ENCODE measurements around the gene KRT2. TPM values are rescaled to one million over a fixed set of nuclear protein-coding genes. Genes with fewer than 3 reads are reported as not detected.

The KRT2 gene
- total and polyA plus RNA-seq, 2 of the 8 experiments (the other 6 are each of a cell fraction or from before 2014, with no cell fraction given) = not detected

GRCh38 chr12:52605542-52605941 lies 46.5 kb downstream of the KRT2 start:
- no peak overlapping the region for H2BK20ac ChIP-seq (ENCODE audit: low read length)
- H4K5ac ChIP-seq (ENCODE audit: insufficient read length, low read depth, low read length) = no peak overlapping the region
- no peak overlapping the region for H2AK5ac ChIP-seq (ENCODE audit: low read depth, low read length)
- H3K27me3 ChIP-seq (replicated peaks in 1 of 4; ENCODE audit: control insufficient read depth in 3 of 4, extremely low read depth in 1 of 4, insufficient read depth in 3 of 4, low read length in 3 of 4) = peaks cover 0 to 2% (median under 1%) of the 10 kb centered on the region in 4 experiments; a peak in 5 of 7 replicates
- no peaks in the 10 kb centered on the region for H3K36me3 ChIP-seq (ENCODE audit: control insufficient read depth in 2 of 4, insufficient read depth in 4 of 4, low read length in 3 of 4)
- no peak overlapping the region for H2BK120ac ChIP-seq (replicated peaks; ENCODE audit: low read depth, low read length)
- peaks cover 0 to under 1% (median 0%) of the 10 kb centered on the region in 4 experiments; a peak in 1 of 7 replicates for H3K4me1 ChIP-seq (replicated peaks in 1 of 4; ENCODE audit: control insufficient read depth in 3 of 4, insufficient read depth in 4 of 4, low read length in 3 of 4)
- H3K27ac ChIP-seq (ENCODE audit: low read depth, low read length) = no peak overlapping the region
- H3K23ac ChIP-seq (ENCODE audit: insufficient read length) = no peak overlapping the region
- POLR2A ChIA-PET (ENCODE audit: partially characterized antibody) = no interaction called here
- no peak overlapping the region for H2BK15ac ChIP-seq (ENCODE audit: low read length)
- CTCF ChIA-PET (ENCODE audit: partially characterized antibody) = interaction anchor here (1.1 to 1.5 kb wide), 4 partner anchors 8 to 274 kb away, joined by 3 to 6 read pairs (median 4); no protein-coding TSS in a partner anchor
- H4K91ac ChIP-seq (replicated peaks; ENCODE audit: insufficient read length, low read length) = no peak overlapping the region
- FAIRE-seq = no peak
- no peaks in the 10 kb centered on the region; a peak in 1 of 4 replicates for H3K9me3 ChIP-seq (ENCODE audit: insufficient read depth in 2 of 2, low read depth in 1 of 2, low read length in 1 of 2)
- no peak overlapping the region for H2AFZ ChIP-seq (ENCODE audit: low read length)
- H3K79me2 ChIP-seq (ENCODE audit: control insufficient read depth in 1 of 2, insufficient read depth in 2 of 2, low read length in 2 of 2) = no peaks in the 10 kb centered on the region
- H3K9ac ChIP-seq (replicated peaks in 1 of 4; ENCODE audit: extremely low read depth in 1 of 4, low read depth in 3 of 4, low read length in 3 of 4) = no peak overlapping the region
- no peaks in the 10 kb centered on the region for H4K20me1 ChIP-seq (replicated peaks in 1 of 2; ENCODE audit: control insufficient read depth in 1 of 2, insufficient read depth in 2 of 2, low read length in 2 of 2)
- H3K4me3 ChIP-seq (ENCODE audit: extremely low read depth in 1 of 4, insufficient read depth in 2 of 4, low read depth in 3 of 4, low read length in 4 of 4) = no peak overlapping the region
- H3K18ac ChIP-seq (ENCODE audit: extremely low read depth, low read length) = no peak overlapping the region
- DNase-seq (ENCODE audit: low read depth in 1 of 2, low spot score in 2 of 2) = peak in 1 of 2 experiments; percentile 13
- no peak overlapping the region for H3K4me2 ChIP-seq (ENCODE audit: insufficient read depth in 1 of 2, low read depth in 2 of 2, low read length in 2 of 2)
- no peak overlapping the region for H2BK5ac ChIP-seq (ENCODE audit: low read depth, low read length)
- H4K8ac ChIP-seq (ENCODE audit: extremely low read depth, insufficient read depth, low read length) = no peak overlapping the region
- H3K56ac ChIP-seq (replicated peaks; ENCODE audit: insufficient read length, low read depth, low read length) = no peak overlapping the region
- TF ChIP-seq SUZ12 (IDR thresholded peaks at IDR 0.05; ENCODE audit: low read length) (no peak), SIN3A (conservative IDR thresholded peaks at IDR 0.05 in 1 of 2, IDR thresholded peaks at IDR 0.05 in 1 of 2; ENCODE audit: low read depth in 1 of 2, low read length in 2 of 2) (no peak), CHD2 (IDR thresholded peaks at IDR 0.05; ENCODE audit: low read length) (no peak), CREB1 (IDR thresholded peaks at IDR 0.05) (no peak), RNF2 (IDR thresholded peaks at IDR 0.05; ENCODE audit: borderline replicate concordance, low read depth, low read length, missing control alignments, poor library complexity, severe bottlenecking) (no peak)
- no peaks in the 10 kb centered on the region; the same call in 1 of the 2 replicates for H3K23me2 ChIP-seq (ENCODE audit: low read depth, low read length)
- H2BK12ac ChIP-seq (ENCODE audit: low read depth, low read length) = no peak overlapping the region
- no peak overlapping the region for H3K4ac ChIP-seq (replicated peaks; ENCODE audit: insufficient read length, low read depth, low read length)
- no peaks in the 10 kb centered on the region for H3K79me1 ChIP-seq (ENCODE audit: low read depth, low read length)
- no peak overlapping the region for H3K14ac ChIP-seq (ENCODE audit: insufficient read length)
- 95% methylated on average over 1 of the region's 1 CpG; no CpG with 5 or more reads in 1 of the 2 experiments for WGBS, 2 experiments (ENCODE audit: extremely low coverage in 1 of 2, insufficient coverage in 1 of 2, insufficient read length in 1 of 2, insufficient replicate concordance in 2 of 2, low coverage in 1 of 2, low lambda C conversion rate in 2 of 2, missing lambda C conversion rate in 1 of 2)
